Measurements from ENCODE around the gene AGAP1. TPM values are rescaled to one million over a fixed set of nuclear protein-coding genes. Genes with fewer than 3 reads are reported as not detected.

AGAP1 gene
- total RNA-seq, 1 experiment from 2014 or later, result 25.8 TPM

DNA sequence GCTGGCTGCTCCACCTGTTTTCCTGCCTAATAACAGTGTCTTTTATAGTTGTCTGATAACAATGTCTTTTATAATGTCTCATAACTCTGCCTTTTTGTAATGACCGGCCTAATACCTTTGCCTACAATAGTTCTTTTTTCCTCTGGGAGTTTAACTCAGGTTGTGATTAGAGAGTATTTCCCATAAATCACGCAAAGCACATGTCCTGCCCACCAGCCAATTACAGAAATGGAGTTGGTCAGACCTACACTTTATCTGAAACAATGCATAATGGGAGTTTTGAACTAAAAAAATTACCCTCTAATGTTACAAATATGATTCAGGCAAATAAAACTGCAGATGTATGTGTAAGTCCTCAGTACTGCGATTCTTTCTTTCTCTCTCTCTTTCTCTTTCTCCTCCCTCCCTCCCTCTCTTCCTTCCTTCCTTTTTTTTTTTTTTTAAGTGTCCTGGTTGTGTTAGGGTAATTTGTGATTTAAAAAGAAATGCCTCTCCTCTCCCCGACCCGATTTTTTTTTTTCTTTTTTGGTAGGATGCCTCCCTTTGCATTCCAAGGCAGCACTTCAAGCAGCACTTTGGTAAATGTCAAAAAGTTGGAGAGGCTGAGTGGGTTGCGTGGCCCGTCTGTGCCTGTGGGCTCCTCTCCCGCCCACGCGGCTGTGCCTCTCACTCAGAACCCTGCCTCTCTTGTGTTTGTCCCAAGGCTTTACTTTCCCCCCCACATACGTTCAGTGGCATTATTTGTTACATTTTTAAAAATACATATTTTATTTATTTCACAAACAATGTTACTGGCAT, 147.3 kb downstream of the AGAP1 start:
- H3K4me1 Mint-ChIP-seq, result peaks cover 52 to 59% of the 10 kb centered on the region in 2 experiments
- Histone ChIP-seq H3K27me3 (ENCODE audit: insufficient read depth, low read length) (no peaks in the 10 kb centered on the region), H3K14ac (ENCODE audit: insufficient read depth, low read length) (no peak overlapping the region), H2BK5ac (ENCODE audit: insufficient read length, low read length) (no peak overlapping the region), H4K8ac (replicated peaks; ENCODE audit: insufficient read length, low read depth, low read length) (no peak overlapping the region), H3K9ac (ENCODE audit: extremely low read depth, insufficient read length, low read length) (no peak overlapping the region), H3K9me3 (ENCODE audit: control insufficient read depth, low read depth, low read length) (no peaks in the 10 kb centered on the region), H3T11ph (ENCODE audit: low read length) (no peak overlapping the region), H2BK120ac (ENCODE audit: low read depth, low read length, poor library complexity, severe bottlenecking) (no peak overlapping the region), H4K20me1 (ENCODE audit: control insufficient read depth, insufficient read depth, insufficient read length) (no peaks in the 10 kb centered on the region), H3K23ac (ENCODE audit: insufficient read length, low read depth, low read length) (no peak overlapping the region), H3K79me2 (ENCODE audit: insufficient read depth, low read length) (no peaks in the 10 kb centered on the region; the same call in 1 of the 2 replicates), H3K4me1 (ENCODE audit: insufficient read depth, low read length) (peaks cover 19% of the 10 kb centered on the region; the same call in 1 of the 2 replicates), H3K56ac (ENCODE audit: insufficient read length, low read depth, low read length) (no peak overlapping the region), H2AFZ (ENCODE audit: low read length) (no peak overlapping the region), H3K27ac (ENCODE audit: insufficient read length, low read depth, low read length) (no peak overlapping the region), H2BK12ac (ENCODE audit: insufficient read length, low read depth, low read length) (no peak overlapping the region), H2BK20ac (ENCODE audit: low read depth, low read length, poor library complexity, severe bottlenecking) (no peak overlapping the region), H2AK5ac (ENCODE audit: insufficient read length, low read length) (no peak overlapping the region), H4K91ac (ENCODE audit: insufficient read length, low read depth, low read length) (no peak overlapping the region), H2BK15ac (ENCODE audit: low read depth, low read length) (no peak overlapping the region), H3K18ac (ENCODE audit: insufficient read length, low read depth, low read length) (no peak overlapping the region), H3K79me1 (ENCODE audit: insufficient read depth, low read depth, low read length, poor library complexity, severe bottlenecking) (no peaks in the 10 kb centered on the region), H3K4ac (ENCODE audit: low read depth, low read length) (no peak overlapping the region), H3K4me2 (ENCODE audit: insufficient read depth, insufficient read length, low read length) (peak overlapping the region; percentile 2), H3K23me2 (ENCODE audit: insufficient read length, low read depth, low read length, poor library complexity, severe bottlenecking) (no peaks in the 10 kb centered on the region), H4K5ac (ENCODE audit: insufficient read length, low read depth, low read length) (no peak overlapping the region)
- H3K9me3 Mint-ChIP-seq, result no peaks in the 10 kb centered on the region
- no peak for DNase-seq
- H3K36me3 Mint-ChIP-seq (ENCODE audit: insufficient read depth in 1 of 3, low read depth in 3 of 3), result no peaks in the 10 kb centered on the region
- H3K27me3 Mint-ChIP-seq (ENCODE audit: low read depth), result no peaks in the 10 kb centered on the region
- peak overlapping the region in 1 of 2 experiments; percentile 7; a peak in 1 of 5 replicates for H3K4me3 Mint-ChIP-seq
- no CpG with 5 or more reads among the region's 11 CpGs for WGBS (ENCODE audit: extremely low coverage, insufficient read length, low lambda C conversion rate)
- TF ChIP-seq, protein P1, sequence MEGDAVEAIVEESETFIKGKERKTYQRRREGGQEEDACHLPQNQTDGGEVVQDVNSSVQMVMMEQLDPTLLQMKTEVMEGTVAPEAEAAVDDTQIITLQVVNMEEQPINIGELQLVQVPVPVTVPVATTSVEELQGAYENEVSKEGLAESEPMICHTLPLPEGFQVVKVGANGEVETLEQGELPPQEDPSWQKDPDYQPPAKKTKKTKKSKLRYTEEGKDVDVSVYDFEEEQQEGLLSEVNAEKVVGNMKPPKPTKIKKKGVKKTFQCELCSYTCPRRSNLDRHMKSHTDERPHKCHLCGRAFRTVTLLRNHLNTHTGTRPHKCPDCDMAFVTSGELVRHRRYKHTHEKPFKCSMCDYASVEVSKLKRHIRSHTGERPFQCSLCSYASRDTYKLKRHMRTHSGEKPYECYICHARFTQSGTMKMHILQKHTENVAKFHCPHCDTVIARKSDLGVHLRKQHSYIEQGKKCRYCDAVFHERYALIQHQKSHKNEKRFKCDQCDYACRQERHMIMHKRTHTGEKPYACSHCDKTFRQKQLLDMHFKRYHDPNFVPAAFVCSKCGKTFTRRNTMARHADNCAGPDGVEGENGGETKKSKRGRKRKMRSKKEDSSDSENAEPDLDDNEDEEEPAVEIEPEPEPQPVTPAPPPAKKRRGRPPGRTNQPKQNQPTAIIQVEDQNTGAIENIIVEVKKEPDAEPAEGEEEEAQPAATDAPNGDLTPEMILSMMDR (conservative IDR thresholded peaks at IDR 0.05), result no peak
- H3K27ac Mint-ChIP-seq, result peak overlapping the region in 1 of 3 experiments; percentile 78; a peak in 3 of 7 replicates

Data from H9 (cell line).